ENCODE data around the gene IL7R.
A peak's percentile ranks its signal among the peaks of the same experiment; 100 is the strongest.

Gene IL7R

DNA sequence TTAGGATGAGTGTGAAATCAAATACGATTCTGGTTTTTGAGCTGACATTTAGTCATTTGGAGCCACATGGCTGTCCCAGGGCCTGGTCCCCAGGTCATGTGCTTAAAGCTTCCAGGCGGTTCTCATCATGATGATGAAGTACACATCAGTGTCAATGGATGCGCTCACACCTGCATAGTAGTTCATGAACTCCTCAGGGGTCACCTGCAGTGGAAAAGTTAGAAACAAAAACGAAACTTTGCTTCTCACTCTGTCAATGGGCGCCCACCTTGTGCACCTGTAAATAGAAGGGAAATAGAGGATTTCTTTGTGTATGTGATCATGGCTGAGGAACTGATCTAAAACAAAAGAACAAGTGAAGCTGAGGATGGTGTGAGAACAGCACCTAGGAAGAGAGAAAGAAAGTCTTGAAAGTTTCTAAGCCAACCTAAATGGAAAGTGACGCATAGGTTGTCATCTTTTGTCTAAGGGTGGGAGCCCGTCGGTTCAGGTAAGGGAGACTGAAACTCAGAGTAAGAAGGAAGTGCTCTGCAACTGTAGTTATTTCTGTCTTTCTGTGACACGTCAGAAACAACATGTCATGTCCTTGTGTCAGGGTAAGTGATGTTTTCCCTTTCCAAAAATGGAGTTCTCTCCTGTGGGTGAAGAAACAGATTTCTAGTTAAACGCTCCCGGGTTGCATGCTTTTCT, 47.9 kb downstream of the IL7R start:
- no peak for DNase-seq (ENCODE audit: low read depth)

DNA sequence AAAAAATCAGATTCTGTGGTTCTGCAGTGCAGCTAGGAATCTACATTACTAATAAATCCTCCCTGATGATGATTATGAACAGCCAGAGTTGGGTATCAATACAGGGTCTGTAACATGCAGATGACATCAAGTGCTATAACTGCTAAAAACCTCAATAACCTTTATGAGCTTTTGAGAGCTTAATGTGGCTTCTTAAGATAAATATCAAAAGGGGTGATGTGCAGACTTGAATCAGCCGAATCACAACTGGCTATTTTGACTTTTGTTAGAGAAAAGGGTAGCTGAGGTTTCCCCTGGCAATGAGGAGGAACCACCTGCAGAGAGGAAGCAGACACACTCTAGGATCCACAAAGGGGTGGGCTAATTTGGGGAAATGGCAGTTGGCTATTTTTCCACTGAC, 51.5 kb downstream of the IL7R start:
- no peak for DNase-seq (ENCODE audit: low read depth)

DNA sequence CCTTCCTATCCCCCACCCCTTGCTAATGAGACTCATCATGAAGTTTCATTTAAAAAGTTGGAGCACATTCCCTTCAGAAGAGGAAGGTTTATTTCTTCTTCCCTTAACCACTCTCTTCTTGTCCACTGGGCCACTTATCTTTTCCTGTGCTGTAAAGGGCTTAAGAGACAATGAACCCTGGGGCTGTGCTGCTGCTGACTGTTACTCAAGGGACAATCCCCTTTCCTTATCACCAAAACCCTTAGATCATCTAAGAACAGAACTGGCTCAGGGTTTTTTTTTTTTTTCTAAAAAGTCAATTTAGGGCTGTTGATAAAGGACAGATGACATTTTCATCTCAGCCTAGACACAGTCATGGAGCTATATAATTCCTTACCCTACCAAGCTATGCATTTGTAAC, 52.1 kb downstream of the IL7R start:
- no peak for DNase-seq (ENCODE audit: low read depth)

DNA sequence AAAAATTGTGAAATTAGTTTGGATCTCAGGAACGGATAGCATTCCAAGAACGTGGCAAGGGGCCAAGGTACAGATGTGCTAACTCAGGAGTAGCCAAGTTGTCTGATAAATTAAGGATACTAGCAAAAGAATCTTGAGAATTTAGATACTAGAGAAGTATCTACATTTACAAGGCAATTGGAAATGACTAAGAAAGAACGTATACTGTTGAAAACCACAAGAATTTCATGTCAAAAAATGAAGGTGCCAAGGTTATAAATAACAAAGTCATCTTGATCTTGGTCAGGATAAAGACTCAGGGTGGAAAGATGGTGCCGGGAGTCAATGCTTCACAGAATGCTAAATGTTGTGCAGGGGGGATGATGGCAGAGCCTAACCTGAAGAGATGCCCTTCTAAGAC, 62.5 kb downstream of the IL7R start:
- peak; percentile 92 for DNase-seq (ENCODE audit: low read depth)

DNA sequence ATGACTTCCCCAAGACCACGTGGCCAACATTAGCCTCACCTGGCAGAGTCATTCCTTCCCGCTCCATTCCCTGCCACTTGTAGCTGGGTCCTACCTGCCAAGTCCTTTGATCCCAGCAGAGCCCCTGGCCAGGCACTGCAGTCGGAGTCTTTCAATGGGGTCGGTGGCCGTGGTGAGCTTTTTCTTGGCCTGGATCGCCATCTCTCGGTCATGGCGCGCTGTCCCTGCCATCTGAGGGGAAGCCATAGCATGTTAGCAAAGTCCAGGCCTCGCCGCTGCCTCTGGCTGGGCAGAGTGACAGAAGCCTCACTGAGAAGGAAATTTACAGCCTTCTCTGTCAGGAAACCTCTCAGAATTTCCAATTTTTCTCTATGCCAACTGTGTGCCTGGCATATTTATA, 64.2 kb downstream of the IL7R start:
- no peak for DNase-seq (ENCODE audit: low read depth)

DNA sequence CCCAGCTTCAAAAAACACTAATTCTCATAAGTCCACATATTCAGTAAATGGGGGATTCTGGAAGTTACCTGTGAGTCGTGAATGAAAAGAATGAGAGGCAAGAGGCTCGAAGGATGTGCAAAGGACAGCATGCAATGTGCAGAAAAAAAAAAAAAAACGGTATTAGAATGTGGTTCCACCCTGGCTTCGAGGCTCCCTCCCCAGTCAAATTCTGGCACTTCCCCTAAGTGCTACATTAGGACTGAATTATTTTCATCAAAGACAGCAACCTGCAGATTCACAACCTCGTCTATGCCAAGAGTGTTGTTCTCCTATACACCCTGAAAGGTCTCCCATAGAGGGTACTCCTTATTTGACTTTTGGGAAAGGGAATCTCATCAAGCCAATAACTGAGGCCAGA, 65.2 kb downstream of the IL7R start:
- DNase-seq (ENCODE audit: low read depth) = no peak

DNA sequence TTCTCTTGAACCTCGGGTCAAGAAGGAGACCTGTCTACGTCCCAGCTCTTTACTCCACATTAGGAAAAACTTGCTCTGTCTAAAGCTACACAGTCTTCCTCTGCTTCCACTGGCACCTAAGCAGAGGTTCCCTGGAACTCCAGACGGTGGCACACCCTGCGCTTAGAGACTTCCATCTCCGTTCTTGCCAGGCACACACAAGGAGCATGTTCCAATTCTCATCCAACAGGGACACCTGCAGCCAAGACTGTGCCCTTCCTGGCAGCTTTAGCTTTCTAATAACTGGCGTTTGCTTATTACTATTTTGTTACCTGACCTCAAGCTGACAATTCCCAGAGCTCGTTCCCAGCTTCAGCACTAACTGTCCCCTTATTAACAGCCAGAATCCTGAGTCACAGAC, 65.8 kb downstream of the IL7R start:
- no peak for DNase-seq (ENCODE audit: low read depth)

DNA sequence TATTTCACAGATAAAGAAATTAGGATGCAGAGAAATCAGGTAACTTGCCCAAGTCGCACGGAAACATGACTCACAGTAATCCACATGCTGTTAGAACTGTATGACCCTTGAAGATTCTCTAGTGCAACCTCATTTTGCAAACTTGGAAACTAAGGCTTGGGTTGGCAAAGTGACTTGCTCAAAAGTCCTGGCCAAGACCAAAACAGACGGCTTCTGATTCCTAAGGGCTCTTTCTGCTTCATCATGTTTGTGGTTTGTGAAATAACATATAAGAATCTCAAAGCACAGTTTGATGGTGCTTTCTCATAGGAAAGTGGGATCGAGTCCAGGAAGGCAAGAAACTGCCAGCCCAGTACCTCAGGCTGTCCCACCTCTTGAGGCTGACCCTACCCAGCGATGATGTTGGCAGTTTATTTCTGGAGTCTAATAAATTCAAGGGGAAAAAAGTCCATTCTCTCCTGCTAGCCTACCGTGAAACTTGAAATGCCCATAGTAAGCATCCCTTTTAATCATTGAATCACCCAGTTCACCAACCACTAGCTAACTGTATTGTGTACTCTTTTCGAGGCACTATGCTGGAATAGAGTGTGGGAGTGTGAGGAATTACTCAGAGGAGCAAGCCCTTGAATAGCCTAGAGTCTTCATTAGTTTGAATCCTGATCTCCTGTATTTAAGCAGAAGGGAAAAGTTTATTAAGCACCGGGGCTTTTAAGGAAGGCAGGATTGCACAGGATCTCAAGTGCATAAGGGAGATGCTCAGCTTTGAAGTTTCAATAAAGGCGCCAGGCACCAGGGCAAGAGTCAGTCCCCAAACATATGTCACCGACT, 67.6 kb downstream of the IL7R start:
- DNase-seq (ENCODE audit: low read depth) = peak; percentile 77

DNA sequence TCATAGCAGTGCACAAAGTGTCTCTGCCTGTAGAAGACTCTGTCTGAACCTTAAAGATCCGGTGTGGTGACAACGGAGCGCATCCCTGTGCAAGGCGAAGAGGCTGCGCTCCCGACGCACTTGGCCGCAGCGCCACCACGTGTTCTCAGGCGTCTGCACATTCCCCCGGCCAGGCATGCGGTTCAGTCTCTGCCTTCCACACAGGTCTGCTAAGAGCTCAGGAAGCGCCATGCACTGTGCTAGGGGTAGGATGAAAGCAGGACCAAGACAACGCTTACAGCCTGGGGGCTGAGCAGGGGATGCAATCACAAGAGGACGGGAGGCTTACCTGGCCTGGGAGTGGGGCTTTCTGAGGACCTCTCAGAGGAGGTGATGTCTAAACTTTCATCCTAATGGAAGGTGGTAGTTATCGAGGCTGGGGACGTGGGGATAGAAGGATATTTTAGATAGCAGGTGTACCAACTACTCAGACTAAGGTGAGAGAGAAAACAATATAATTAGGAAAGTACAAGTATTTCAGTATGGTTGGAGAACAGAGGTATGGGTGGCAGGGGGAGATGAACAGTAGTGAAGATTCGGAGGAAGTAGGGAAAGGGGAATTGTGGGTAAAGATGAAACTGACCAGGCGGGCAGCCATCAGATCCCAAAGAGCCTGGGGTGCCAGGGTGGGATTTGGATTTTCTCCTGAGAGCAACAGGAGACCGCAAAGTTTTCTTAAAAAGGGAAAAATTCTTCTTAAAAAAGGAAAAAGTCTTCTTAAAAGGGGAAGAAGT, 68.4 kb downstream of the IL7R start:
- DNase-seq (ENCODE audit: low read depth) = peak; percentile 68

DNA sequence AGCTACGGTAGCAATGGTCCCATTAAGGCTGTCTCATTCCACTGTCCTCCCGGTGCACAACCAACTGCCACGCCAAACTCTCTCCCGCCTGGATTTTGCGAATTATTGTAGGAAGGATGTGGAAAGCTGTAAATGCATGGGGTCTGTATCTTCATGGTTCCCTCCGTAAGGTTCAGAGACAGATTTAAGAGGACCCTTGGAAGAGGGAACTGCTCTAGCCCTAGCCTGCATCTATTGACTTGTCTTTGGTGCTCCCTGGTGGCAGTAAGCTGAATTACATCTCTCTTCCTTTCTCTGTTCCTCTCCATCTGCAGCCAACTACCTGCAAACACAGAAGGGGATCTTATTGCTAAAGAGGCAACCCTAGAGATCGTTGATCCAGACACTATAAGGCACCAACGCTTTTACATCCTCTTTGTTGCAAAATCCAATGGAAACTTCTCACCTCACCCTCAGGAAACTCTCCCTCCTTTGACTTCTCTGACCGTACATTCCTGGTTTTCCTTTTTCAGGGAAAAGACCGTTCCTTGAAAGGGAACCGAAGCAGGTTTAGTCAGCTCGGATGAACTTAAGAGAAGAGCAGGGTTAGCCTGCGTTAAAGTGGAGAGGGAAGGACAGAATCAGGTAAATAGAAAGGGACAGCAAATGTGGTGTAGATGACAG, 69.8 kb downstream of the IL7R start:
- DNase-seq (ENCODE audit: low read depth) = no peak
